ACC112 (cell line): Measurements from ENCODE around the gene NUTF2.

ENCODE experiments used
- H2AFZ ChIP-seq: fragments of 200-600 bp; sonication (generic); one replicate; pipeline ENCODE4 v1.6.0; 2017; ENCODE audit warnings: antibody characterized with exemption, low read length; ENCODE audit not compliant: unreplicated experiment
- H3K27ac ChIP-seq: fragments of 200-600 bp; sonication (generic); 2 replicates; pipeline ENCODE4 v1.5.1; 2014; ENCODE audit warnings: low read depth, mild to moderate bottlenecking, antibody characterized with exemption, low read length, moderate library complexity
- H3K27me3 ChIP-seq: fragments of 200-600 bp; sonication (generic); 2 replicates; pipeline ENCODE4 v1.6.1; 2014; ENCODE audit warnings: mild to moderate bottlenecking, antibody characterized with exemption, low read length, moderate library complexity, mixed read lengths; ENCODE audit not compliant: insufficient read depth
- H3K36me3 ChIP-seq: fragments of 200-600 bp; sonication (generic); 2 replicates; pipeline ENCODE4 v1.6.1; 2016; ENCODE audit warnings: mild to moderate bottlenecking, antibody characterized with exemption, low read length, moderate library complexity, mixed read lengths; ENCODE audit not compliant: insufficient read depth
- H3K4me1 ChIP-seq: fragments of 200-600 bp; sonication (generic); one replicate; pipeline ENCODE4 v1.6.1; 2016; ENCODE audit warnings: low read length, mixed read lengths; ENCODE audit not compliant: insufficient read depth, unreplicated experiment, control insufficient read depth
- H3K4me3 ChIP-seq: fragments of 200-600 bp; sonication (generic); 2 replicates; pipeline ENCODE4 v1.5.1; 2014; ENCODE audit warnings: mild to moderate bottlenecking, low read depth, low read length
- H3K79me2 ChIP-seq: fragments of 200-600 bp; sonication (generic); one replicate; pipeline ENCODE4 v1.6.0; 2016; ENCODE audit warnings: low read length; ENCODE audit not compliant: control insufficient read depth, unreplicated experiment, insufficient read depth

Gene NUTF2

GRCh38 chr16:67846320-67847063, at the start of gene NUTF2:
Gene NUTF2 (plus strand): TSS chr16:67846933. CDS start chr16:67865131, 18,198 bp downstream.
- Histone ChIP-seq H3K27ac (peak within 1 kb of the TSS; percentile 69), H3K36me3 (no peaks in the 10 kb centered on the region), H3K4me1 (peaks cover 38% of the 10 kb centered on the region), H3K27me3 (no peaks in the 10 kb centered on the region), H3K79me2 (peaks cover 76% of the 10 kb centered on the region), H3K4me3 (peak within 1 kb of the TSS; percentile 94), H2AFZ (peak within 1 kb of the TSS; percentile 19)

DNA sequence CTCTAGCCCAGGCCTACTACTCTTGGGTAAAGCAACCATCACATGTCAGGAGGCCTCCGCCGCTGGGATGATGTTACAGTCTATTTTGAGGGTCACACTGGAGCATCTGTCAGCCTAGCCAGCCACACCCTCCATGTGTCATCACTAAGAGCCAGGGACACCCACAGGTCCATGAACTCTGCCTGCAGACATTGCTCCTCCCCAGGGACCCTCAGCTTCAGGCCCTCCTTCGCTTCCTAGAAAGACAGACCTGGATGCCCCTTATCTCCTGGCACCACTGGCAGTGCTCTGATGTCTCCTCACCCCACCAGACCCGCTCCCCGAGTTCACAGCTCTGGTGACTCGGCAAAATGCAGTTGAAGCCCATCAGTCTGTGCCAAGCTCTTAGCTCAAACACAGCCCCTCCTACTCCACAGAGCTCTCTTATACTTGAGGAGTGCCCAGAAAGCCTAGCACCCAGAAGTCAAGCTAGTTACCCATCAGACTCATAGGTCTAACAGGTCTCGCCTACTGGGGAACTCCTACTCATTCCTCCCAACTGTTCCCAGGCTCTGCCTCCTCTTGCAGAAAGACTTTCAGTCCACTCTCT, 46.3 kb upstream of the NUTF2 start:
- H3K36me3 ChIP-seq, result peaks cover 8% of the 10 kb centered on the region
- H3K27me3 ChIP-seq, result no peaks in the 10 kb centered on the region
- H3K4me1 ChIP-seq, result peaks cover 5% of the 10 kb centered on the region
- H3K27ac ChIP-seq, result no peak overlapping the region
- H3K79me2 ChIP-seq, result peaks cover 26% of the 10 kb centered on the region
- H3K4me3 ChIP-seq, result no peak overlapping the region
- no peak overlapping the region for H2AFZ ChIP-seq

GRCh38 chr16:67801241-67801640, 45.5 kb upstream of the NUTF2 start:
- H3K27me3 ChIP-seq, result no peaks in the 10 kb centered on the region
- no peak overlapping the region for H3K4me3 ChIP-seq
- no peak overlapping the region for H3K27ac ChIP-seq
- peaks cover 8% of the 10 kb centered on the region for H3K36me3 ChIP-seq
- H3K79me2 ChIP-seq, result peaks cover 34% of the 10 kb centered on the region
- peaks cover 5% of the 10 kb centered on the region for H3K4me1 ChIP-seq
- no peak overlapping the region for H2AFZ ChIP-seq

GRCh38 chr16:67801883-67802282, 44.9 kb upstream of the NUTF2 start:
- no peak overlapping the region for H3K27ac ChIP-seq
- H3K27me3 ChIP-seq, result no peaks in the 10 kb centered on the region
- H3K4me3 ChIP-seq, result no peak overlapping the region
- H3K79me2 ChIP-seq, result peaks cover 34% of the 10 kb centered on the region
- H3K36me3 ChIP-seq, result peaks cover 8% of the 10 kb centered on the region
- H2AFZ ChIP-seq, result no peak overlapping the region
- H3K4me1 ChIP-seq, result peaks cover 5% of the 10 kb centered on the region

GRCh38 chr16:67803894-67804293, 42.8 kb upstream of the NUTF2 start:
- Histone ChIP-seq H3K27me3 (no peaks in the 10 kb centered on the region), H2AFZ (no peak overlapping the region), H3K79me2 (peaks cover 31% of the 10 kb centered on the region), H3K27ac (no peak overlapping the region), H3K36me3 (peaks cover 8% of the 10 kb centered on the region), H3K4me3 (no peak overlapping the region), H3K4me1 (peaks cover 10% of the 10 kb centered on the region)

DNA sequence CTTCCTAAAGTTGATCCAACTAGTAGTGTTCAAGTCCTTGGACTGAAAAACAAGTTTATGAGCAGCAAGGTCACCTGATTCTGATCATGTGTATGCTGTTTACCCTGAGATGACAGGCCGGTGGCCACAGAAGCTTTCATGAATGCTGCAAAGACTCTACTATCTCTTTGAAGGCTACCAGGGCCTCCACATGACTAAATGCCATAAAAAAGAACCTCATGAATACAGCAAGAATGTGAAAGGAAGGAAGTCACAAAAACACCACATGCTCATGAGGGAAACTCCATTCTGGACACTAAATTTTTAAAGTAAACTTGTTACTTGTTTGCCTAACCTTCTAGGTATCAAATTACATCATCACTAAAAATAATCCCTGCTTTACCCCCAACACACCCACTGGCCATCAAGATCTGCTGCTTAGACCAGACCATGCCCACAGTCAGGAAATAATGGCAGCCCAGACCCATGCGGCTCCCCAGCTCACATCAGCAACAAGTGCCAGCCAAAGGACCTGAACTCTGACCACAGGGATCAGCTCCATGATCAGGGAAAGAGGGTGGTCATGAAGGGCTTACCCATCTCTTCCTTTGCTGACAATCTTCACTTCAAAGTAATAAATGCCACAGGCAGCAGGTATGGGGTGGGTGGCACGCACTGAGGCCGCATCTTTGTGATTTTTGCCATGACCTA, 41.7 kb upstream of the NUTF2 start:
- H2AFZ ChIP-seq, result no peak overlapping the region
- H3K27ac ChIP-seq, result no peak overlapping the region
- peaks cover 8% of the 10 kb centered on the region for H3K36me3 ChIP-seq
- H3K79me2 ChIP-seq, result peaks cover 31% of the 10 kb centered on the region
- peaks cover 10% of the 10 kb centered on the region for H3K4me1 ChIP-seq
- H3K4me3 ChIP-seq, result peak overlapping the region; percentile 95
- no peaks in the 10 kb centered on the region for H3K27me3 ChIP-seq

- peak overlapping the region; percentile 95 for H3K4me3 ChIP-seq
- peak overlapping the region; percentile 82 for H2AFZ ChIP-seq
- peaks cover 24% of the 10 kb centered on the region for H3K79me2 ChIP-seq
- H3K27ac ChIP-seq, result no peak overlapping the region
- peaks cover 8% of the 10 kb centered on the region for H3K36me3 ChIP-seq
- no peaks in the 10 kb centered on the region for H3K27me3 ChIP-seq
- peaks cover 10% of the 10 kb centered on the region for H3K4me1 ChIP-seq
Measured at GRCh38 chr16:67805718-67806427, 40.9 kb upstream of the NUTF2 start.

GRCh38 chr16:67806428-67807147, 40.1 kb upstream of the NUTF2 start, which contains the start of the genes RANBP10 and TSNAXIP1:
Gene RANBP10 (minus strand): TSS chr16:67806560. CDS start chr16:67806536, 24 bp downstream.
Gene TSNAXIP1 (plus strand): TSS chr16:67806889. CDS start chr16:67807150, 261 bp downstream.
- peak within 1 kb of the TSS; percentile 82 for H2AFZ ChIP-seq
- H3K27ac ChIP-seq, result peak within 1 kb of the TSS; percentile 45; the same call in 1 of the 2 replicates
- H3K4me3 ChIP-seq, result peak within 1 kb of the TSS; percentile 95

DNA sequence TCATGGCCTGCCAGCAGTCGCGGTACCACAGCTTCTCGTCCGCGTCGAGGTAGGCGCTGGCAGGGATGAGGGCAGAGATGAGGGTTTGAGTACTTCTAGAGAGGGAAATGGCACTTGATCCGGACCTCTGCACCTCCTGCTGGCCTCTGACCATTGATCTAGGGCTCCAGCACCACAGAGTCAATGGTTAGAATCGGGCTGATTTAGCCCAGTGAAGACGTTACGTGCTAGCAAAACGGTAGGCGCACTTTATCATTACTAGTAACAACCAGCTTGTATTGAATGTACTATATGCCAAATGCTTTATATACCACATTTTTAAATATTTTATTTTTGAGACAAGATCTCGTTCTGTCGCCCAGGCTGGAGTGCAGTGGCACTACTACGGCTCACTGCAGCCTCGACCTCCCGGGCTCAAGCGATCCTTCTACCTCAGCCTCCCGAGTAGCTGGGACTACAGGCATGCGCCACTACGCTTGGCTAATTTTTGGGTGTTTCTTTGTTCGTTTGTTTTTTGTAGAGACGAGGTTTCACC, 39.5 kb upstream of the NUTF2 start:
- peaks cover 8% of the 10 kb centered on the region for H3K36me3 ChIP-seq
- H2AFZ ChIP-seq, result peak overlapping the region; percentile 67
- no peak overlapping the region for H3K27ac ChIP-seq
- H3K4me1 ChIP-seq, result peaks cover 10% of the 10 kb centered on the region
- peaks cover 20% of the 10 kb centered on the region for H3K79me2 ChIP-seq
- H3K27me3 ChIP-seq, result no peaks in the 10 kb centered on the region
- peak overlapping the region; percentile 95 for H3K4me3 ChIP-seq

More at GRCh38 chr16:67806428-67807147, 40.1 kb upstream of the NUTF2 start, which contains the start of the genes RANBP10 and TSNAXIP1:
- no peaks in the 10 kb centered on the region for H3K27me3 ChIP-seq
- H3K79me2 ChIP-seq, result peaks cover 20% of the 10 kb centered on the region
- H3K36me3 ChIP-seq, result peaks cover 8% of the 10 kb centered on the region
- peaks cover 10% of the 10 kb centered on the region for H3K4me1 ChIP-seq
